Prostate gland (tissue), 2 donors: ENCODE results near the gene PGBD5.

Experiments used
- CTCF ChIP-seq, 4 experiments: fragments of 200-600 bp in 2 of 4; fragments of 450-650 bp in 2 of 4; sonication (generic) in 2 of 4; IDR thresholded peaks; 1 replicate in 3 of 4; 2 replicates in 1 of 4; pipeline ENCODE4 v1.5.1; 2016 to 2019; ENCODE audit warnings: antibody characterized with exemption in 4 of 4, mild to moderate bottlenecking in 2 of 4, moderate library complexity in 2 of 4
- POLR2A ChIP-seq: fragments of 450-650 bp; IDR thresholded peaks from one replicate; pipeline ENCODE4 v1.6.1; 2016; ENCODE audit warnings: antibody characterized with exemption, mild to moderate bottlenecking
- POLR2AphosphoS5 ChIP-seq: sonication (generic); formaldehyde crosslinking; IDR thresholded peaks from one replicate; pipeline ENCODE4 v1.6.1; 2017; ENCODE audit warnings: antibody characterized with exemption

- TF ChIP-seq CTCF (IDR thresholded peaks at IDR 0.05) (no peak), POLR2A (no peak), POLR2AphosphoS5 (no peak)
Observed at GRCh38 chr1:230430499-230430898, 4.4 kb upstream of the PGBD5 start.
